Measurements from ENCODE around the gene KIF3A.

The KIF3A gene

GRCh38 chr5:132684491-132684890, 52.9 kb downstream of the KIF3A start:
- Histone ChIP-seq H3K9ac (ENCODE audit: low read length) (no peak overlapping the region), H3K4me1 (ENCODE audit: insufficient read depth, low read length, severe bottlenecking) (peaks cover 44% of the 10 kb centered on the region)
- TF ChIP-seq CTCF (IDR thresholded peaks at IDR 0.05; ENCODE audit: low read length): no peak
- TF ChIP-seq EZH2 (IDR thresholded peaks at IDR 0.05; ENCODE audit: borderline replicate concordance, low read length): no peak

GRCh38 chr5:132681983-132682382, 55.4 kb downstream of the KIF3A start:
- TF ChIP-seq CTCF (IDR thresholded peaks at IDR 0.05; ENCODE audit: low read length) (no peak), EZH2 (IDR thresholded peaks at IDR 0.05; ENCODE audit: borderline replicate concordance, low read length) (no peak)
- no peaks in the 10 kb centered on the region for H4K20me1 ChIP-seq (ENCODE audit: insufficient read depth, low read length)
- no peak overlapping the region for H3K9ac ChIP-seq (ENCODE audit: low read length)
- H3K4me2 ChIP-seq (ENCODE audit: low read length): no peak overlapping the region
- H3K4me3 ChIP-seq (ENCODE audit: low read depth, low read length, poor library complexity, severe bottlenecking): no peak overlapping the region
- H3K79me2 ChIP-seq (ENCODE audit: insufficient read depth, low read length): no peaks in the 10 kb centered on the region
- H2AFZ ChIP-seq (ENCODE audit: low read length): no peak overlapping the region
- H3K4me1 ChIP-seq (ENCODE audit: insufficient read depth, low read length, severe bottlenecking): peaks cover 28% of the 10 kb centered on the region
- H3K9me3 ChIP-seq (ENCODE audit: low read length): no peaks in the 10 kb centered on the region
- H3K36me3 ChIP-seq (ENCODE audit: insufficient read depth, low read length): no peaks in the 10 kb centered on the region
- no peaks in the 10 kb centered on the region for H3F3A ChIP-seq (ENCODE audit: insufficient read depth, low read length)
- H3K27me3 ChIP-seq (ENCODE audit: insufficient read depth, low read length): no peaks in the 10 kb centered on the region
- no peaks in the 10 kb centered on the region for H3K9me2 ChIP-seq (ENCODE audit: low read depth, low read length)
- H3K27ac ChIP-seq (ENCODE audit: low read depth, low read length, poor library complexity, severe bottlenecking): peak overlapping the region; percentile 39

More at GRCh38 chr5:132684491-132684890, 52.9 kb downstream of the KIF3A start:
- H3K36me3 ChIP-seq (ENCODE audit: insufficient read depth, low read length): no peaks in the 10 kb centered on the region
- no peak overlapping the region for H2AFZ ChIP-seq (ENCODE audit: low read length)
- no peaks in the 10 kb centered on the region for H4K20me1 ChIP-seq (ENCODE audit: insufficient read depth, low read length)
- H3K4me2 ChIP-seq (ENCODE audit: low read length): no peak overlapping the region
- no peaks in the 10 kb centered on the region for H3F3A ChIP-seq (ENCODE audit: insufficient read depth, low read length)
- no peaks in the 10 kb centered on the region for H3K27me3 ChIP-seq (ENCODE audit: insufficient read depth, low read length)
- no peaks in the 10 kb centered on the region for H3K9me3 ChIP-seq (ENCODE audit: low read length)
- H3K27ac ChIP-seq (ENCODE audit: low read depth, low read length, poor library complexity, severe bottlenecking): no peak overlapping the region
- no peak overlapping the region for H3K4me3 ChIP-seq (ENCODE audit: low read depth, low read length, poor library complexity, severe bottlenecking)
- H3K9me2 ChIP-seq (ENCODE audit: low read depth, low read length): no peaks in the 10 kb centered on the region
- no peaks in the 10 kb centered on the region for H3K79me2 ChIP-seq (ENCODE audit: insufficient read depth, low read length)

GRCh38 chr5:132681476-132681831, 55.9 kb downstream of the KIF3A start:
- TF ChIP-seq EZH2 (IDR thresholded peaks at IDR 0.05; ENCODE audit: borderline replicate concordance, low read length) (no peak), CTCF (IDR thresholded peaks at IDR 0.05; ENCODE audit: low read length) (no peak)
- H3K9me2 ChIP-seq (ENCODE audit: low read depth, low read length): no peaks in the 10 kb centered on the region
- no peaks in the 10 kb centered on the region for H3K79me2 ChIP-seq (ENCODE audit: insufficient read depth, low read length)
- H2AFZ ChIP-seq (ENCODE audit: low read length): no peak overlapping the region
- H3K4me3 ChIP-seq (ENCODE audit: low read depth, low read length, poor library complexity, severe bottlenecking): no peak overlapping the region
- peaks cover 28% of the 10 kb centered on the region for H3K4me1 ChIP-seq (ENCODE audit: insufficient read depth, low read length, severe bottlenecking)
- no peak overlapping the region for H3K9ac ChIP-seq (ENCODE audit: low read length)
- no peaks in the 10 kb centered on the region for H3K27me3 ChIP-seq (ENCODE audit: insufficient read depth, low read length)
- H3K36me3 ChIP-seq (ENCODE audit: insufficient read depth, low read length): no peaks in the 10 kb centered on the region
- no peaks in the 10 kb centered on the region for H4K20me1 ChIP-seq (ENCODE audit: insufficient read depth, low read length)
- no peaks in the 10 kb centered on the region for H3K9me3 ChIP-seq (ENCODE audit: low read length)
- H3K4me2 ChIP-seq (ENCODE audit: low read length): no peak overlapping the region
- peak overlapping the region; percentile 39 for H3K27ac ChIP-seq (ENCODE audit: low read depth, low read length, poor library complexity, severe bottlenecking)
- no peaks in the 10 kb centered on the region for H3F3A ChIP-seq (ENCODE audit: insufficient read depth, low read length)
